Measurements from ENCODE around the gene AQP2. TPM values are rescaled to one million over a fixed set of nuclear protein-coding genes. Genes with fewer than 3 reads are reported as not detected.

AQP2 gene
- total RNA-seq, 1 donor from 2014 or later = 0.70 TPM

- DNase-seq (ENCODE audit: low spot score) = no peak
These were observed 30.2 kb upstream of the AQP2 start for GRCh38 chr12:49920241-49920914.

- DNase-seq (ENCODE audit: low spot score) = no peak
These were observed 29.6 kb upstream of the AQP2 start for GRCh38 chr12:49920915-49921286.

DNA sequence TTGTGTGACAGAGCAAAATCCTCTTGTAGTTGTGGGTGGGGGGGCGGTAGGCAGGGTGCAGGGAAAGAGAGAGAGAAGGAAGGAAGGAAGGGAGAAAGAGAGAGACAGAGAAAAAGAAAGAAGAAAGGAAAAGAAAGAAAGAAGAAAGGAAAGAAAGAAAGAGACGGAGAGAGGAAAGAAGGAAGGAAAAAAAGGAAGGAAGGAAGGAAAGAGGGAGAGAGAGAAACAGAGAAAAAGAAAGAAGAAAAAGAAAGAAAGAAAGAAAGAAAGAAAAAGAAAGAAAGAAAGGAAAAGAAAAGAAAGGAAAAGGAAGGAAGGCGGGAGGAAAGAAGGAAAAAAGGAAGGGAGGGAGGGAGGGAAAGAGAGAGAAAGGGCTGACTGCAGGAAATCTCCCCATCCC is 29.2 kb upstream of the AQP2 start:
- no peak for DNase-seq (ENCODE audit: low spot score)

DNA sequence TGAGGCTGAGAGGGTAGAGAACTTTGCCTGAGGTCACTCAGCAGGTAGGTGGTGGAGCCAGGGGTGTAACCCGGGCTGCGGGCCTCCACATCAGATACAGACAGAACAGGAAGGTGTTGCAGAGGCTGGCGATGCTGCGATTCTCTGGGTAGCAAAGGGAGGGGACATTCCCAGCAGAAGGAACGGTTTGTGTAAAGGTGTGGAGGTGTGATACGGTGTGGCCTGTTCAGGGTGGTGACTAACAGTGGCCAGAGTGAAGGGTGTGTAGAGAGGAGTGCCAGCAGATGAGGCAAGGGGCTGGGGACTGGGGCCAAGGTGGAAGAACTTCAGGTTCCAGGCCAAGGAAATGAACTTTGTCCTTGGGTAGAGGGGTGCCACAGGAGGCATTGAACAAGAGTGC is 28.6 kb upstream of the AQP2 start:
- no peak for DNase-seq (ENCODE audit: low spot score)

DNA sequence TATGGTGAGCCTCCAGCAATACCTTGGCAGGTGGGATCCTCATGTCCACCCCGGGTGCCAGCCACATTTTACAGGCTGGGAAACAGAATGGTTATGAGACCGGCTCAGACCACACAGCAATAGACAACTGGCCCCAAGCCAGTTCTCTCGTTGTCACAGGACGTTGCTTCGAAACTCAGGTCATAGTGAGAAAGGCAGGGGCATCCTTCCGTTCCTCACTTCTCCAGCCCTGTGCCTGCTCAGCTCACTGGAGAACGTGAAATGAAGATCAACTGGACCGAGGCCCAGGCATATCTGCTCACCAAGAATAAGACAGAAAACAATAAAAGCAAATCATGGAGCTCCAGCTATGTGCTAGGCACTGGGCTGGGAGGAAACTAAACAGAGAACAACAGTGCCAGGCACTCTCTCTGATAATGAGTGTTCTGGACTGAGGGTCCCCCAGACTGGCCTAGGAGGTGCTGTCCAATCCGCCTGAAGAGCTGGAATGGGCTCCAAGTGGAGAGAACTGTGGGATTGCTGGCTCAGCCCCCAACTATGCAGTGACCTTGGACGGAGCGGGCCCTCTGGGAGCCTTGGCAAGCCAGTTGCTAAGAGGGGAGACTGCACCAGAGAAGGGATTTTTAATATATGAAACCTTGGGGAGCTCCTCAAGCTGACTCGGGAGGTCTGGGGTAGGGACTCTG is 28.0 kb upstream of the AQP2 start:
- DNase-seq (ENCODE audit: low spot score) = no peak

DNA sequence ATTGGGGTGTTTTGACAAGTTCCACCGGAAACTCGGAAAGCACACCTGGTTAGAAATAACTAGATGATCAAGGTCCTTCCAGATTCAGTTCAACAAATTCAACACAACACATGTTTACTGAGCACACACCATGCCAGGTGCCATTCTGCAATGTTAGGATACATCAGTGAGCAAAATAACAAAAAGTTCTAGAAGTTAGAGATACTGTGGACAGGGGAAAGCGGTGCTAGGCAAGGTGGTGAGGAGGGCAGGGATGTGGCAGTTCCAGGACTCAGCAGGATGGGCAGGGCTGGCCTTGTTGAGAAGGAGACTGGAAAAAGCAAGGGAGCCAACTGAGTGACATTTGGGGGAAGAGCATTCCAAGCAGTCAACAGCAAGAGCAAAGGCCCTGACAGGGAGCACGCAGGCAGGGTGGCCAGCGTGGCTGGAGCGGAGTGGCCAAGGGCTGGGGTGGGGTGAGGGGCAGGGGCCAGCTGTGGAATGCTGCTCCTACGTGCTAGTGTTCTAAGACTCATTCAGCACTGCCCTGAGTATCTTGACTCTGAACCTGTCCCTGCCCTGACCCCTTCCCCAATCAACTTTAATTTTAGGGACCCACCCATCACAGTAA is 27.4 kb upstream of the AQP2 start:
- DNase-seq (ENCODE audit: low spot score) = no peak

DNA sequence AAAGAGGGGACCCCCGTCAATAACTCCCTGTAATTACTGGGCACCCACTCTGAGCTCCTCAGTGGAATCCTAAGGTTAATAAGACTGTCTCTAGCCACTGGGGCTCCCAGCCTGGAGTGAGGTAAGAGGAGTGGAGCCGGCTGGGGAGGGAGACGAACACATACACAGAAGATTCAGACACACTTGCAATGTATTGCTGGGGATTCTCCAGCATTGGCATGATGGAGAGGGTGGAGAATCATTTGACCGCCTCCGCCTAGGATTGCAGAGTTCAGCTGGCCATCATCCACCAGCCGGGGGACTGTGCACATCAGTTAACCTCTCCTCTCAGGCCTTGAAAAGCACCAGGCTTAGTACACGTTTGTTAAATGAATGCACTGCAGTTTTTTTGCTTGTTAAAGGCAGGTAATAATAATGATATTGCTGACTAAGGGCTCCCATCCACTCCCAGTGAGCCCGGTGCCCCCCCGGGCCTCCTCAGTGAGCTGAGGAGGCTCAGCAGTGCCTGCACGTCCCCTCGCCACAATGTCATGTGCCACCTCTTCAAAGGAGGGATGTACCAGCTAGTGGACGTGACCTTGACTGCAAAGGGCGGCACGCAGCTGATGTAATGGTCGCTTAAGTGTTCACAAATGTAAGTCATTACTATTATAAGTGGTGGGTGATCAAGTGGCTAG is 26.5 kb upstream of the AQP2 start:
- DNase-seq (ENCODE audit: low spot score) = no peak

DNA sequence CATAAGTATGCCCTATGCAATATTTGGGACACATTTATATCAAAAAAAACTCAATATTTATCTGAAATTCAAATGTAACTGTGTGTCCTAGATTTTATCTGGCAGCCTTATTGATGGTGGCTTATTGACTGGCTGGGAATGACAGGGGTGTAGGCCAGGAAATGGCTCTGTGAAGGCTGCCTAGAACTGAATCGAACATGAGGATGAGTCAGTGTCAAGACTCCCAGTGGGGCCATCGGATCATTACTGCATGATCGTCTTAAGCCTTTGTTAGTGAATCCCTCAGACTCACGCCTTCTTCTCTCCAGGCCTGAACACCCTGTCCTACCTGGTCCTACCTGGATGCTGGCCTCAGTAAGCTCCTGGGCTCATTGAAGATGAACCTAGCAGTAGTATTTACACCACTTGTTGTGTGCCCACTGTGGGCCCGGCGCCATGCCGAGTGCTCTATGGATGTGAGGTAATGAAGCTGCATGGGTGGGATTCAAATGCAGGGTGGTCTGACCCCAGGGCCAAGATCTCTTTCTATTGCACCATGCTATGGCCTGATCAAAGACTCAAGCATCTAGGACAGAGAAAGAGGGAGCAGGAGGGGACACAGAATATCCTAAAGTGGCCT is 25.8 kb upstream of the AQP2 start:
- no peak for DNase-seq (ENCODE audit: low spot score)

- no peak for DNase-seq (ENCODE audit: low spot score)
These were observed 24.9 kb upstream of the AQP2 start for GRCh38 chr12:49925433-49926204.

DNA sequence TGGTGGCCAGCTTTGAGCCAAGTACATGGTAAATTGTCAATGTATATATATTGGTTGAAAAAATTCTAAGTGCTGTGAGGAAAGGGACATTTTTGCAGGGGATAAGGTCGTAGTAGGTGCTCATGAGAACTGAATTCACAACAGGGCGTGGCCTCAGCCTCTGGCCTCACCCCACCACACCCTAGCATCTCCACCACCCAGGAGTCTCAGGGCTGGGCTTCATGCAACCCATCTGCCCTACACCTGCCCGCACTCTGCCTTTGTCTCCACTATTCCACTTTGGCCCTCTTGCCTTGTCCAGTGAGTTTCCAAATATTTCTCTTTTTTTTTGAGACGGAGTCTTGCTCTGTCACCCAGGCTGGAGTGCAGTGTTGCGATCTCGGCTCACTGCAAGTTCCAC is 22.1 kb upstream of the AQP2 start:
- no peak for DNase-seq (ENCODE audit: low spot score)

- no peak for DNase-seq (ENCODE audit: low spot score)
These were observed 21.0 kb upstream of the AQP2 start for GRCh38 chr12:49929581-49929980.

DNA sequence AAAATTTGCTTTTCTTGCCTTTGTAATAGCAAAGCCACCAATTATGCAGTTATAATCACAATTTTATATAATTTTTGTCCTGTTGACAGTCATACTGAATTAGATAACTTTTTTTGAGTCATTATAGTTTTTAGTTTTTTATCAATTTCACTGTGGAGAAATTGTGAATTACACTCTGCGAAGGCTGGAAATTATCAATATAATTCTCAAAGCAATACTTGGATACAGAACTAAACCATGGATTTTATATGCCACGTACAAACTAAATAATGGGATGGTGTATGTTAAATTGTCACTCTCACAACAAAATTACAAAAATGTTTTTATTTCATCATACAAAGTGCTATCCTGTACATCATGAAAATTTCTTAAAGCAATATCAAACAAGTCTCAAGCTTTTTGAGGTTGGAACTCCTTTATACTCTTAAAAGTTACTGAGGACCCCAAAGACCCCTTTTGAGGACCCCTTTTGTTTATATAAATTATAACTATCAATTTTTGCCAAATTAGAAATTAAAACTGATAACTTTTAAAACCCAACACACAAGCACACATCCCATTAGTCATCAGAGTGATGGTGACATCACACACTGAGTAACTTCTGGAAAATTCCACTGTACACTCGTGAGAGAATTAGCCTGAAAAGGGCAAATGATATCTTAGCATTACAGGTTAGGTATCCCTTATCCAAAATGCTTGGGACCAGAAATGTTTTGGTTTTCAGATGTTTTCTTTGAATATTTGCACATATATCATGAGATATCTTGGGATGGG is 19.8 kb upstream of the AQP2 start:
- no peak for DNase-seq (ENCODE audit: low spot score)

- no peak for DNase-seq (ENCODE audit: low spot score)
These were observed 18.5 kb upstream of the AQP2 start for GRCh38 chr12:49932023-49932422.

DNA sequence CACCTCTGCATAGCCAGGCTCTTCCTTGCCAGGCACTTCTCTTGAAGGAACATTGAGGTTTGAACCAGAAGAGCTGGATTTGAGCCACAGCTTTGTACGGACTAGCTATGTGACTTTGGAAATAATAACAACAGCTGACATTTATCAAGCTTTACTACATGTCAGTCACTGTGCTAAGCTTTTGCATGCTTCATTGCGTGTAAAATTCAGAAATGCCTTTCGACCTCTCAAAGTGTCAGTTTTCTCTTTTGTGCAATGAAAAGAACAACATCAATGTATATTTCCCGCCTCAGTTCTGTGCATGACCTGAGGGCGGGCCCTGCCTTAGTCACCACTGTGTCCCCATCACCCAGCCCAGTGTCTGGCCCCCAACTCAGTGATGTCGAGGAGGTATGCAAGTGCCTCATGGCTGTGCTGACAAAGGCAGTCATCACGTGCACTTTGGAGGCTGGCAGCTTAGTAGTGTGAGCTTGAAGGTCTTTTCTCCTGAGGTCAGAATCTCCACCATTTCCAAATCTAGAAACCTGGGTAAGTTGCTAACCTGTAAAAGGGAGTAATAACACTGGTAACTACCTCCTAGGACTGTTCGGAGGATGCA is 17.9 kb upstream of the AQP2 start:
- no peak for DNase-seq (ENCODE audit: low spot score)

DNA sequence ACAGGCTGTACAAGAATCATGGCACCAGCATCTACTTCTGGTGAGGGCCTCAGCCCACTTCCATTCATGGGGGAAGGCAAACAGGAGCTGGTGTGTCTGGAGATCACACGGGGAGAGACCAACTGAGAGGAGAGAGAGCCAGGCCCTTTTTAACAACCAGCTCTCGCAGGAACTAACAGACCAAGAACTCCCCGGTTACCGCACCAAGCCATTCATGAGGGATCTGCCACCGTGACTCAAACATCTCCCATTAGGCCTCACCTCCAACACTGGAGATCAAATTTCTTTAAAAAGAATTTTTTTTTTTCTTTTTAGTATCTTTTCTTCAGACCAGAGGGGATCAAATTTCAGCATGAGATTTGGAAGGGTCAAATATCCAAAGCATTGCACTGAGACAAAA is 16.7 kb upstream of the AQP2 start:
- DNase-seq (ENCODE audit: low spot score) = no peak

DNA sequence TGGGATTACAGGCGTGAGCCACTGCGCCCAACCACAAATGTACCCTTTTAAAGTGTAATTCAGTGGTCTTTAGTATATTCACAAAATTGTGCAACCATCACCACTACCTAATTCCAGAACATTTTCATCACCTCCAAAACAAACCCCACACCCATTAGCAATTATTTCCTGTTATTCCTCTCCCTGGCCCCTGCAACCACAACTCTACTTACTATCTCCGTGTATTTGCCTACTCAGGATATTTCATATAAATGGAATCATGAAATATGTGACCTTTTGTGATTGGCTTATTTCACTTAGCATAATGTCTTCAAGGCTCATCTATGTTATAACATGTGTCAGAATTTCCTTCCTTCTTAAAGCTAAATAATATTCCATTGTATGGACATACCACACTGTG is 16.0 kb upstream of the AQP2 start:
- no peak for DNase-seq (ENCODE audit: low spot score)

DNA sequence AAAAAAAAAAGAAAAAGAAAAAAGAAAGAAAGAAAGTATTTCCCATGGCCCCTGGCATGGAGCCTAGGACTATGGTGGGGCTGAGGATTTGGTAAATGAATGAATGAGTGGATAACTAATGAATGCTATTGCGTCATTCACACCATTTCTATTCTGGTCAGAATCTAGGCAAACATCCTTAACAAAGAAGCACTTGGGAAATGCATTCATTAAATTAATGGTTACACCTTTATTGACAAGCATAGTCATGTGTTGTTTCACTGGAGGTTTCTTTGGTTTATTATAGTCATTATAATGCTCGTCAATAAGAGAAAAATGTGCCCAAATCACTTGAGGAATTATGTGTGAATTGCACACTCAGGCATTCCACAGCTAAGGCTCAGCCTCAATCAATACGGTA is 13.6 kb upstream of the AQP2 start:
- DNase-seq (ENCODE audit: low spot score) = no peak

DNA sequence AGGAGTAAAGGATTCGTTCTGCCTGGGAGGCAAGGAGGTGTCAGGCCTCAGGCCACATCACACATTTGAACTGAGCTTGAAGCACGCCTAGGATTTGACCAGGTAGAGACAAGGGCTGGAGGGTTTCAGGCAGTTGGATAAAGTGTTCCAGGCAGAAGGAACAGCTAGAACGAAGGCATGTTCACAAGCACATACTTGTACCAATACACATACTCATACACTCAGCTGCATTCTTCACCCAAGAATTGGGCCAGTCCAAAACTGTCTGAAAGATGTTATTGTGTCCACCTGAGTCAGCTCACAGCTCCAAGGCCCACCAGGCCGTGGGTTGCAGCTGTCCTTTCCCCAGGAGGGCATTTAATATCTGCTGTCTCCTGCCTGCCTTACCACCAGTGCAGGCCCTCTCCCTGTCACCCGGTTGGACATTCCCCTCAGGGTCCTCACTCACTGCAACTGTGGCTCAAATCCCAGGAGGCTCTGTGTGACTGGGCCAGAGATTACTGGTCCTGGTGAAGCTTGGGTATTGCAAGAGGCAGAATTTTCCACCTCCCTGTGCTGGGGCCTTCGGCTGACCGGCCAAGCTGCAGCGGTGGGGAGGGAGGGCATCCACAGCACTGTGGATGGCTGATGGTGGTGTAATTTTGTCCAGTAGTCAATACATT is 12.8 kb upstream of the AQP2 start:
- no peak for DNase-seq (ENCODE audit: low spot score)

DNA sequence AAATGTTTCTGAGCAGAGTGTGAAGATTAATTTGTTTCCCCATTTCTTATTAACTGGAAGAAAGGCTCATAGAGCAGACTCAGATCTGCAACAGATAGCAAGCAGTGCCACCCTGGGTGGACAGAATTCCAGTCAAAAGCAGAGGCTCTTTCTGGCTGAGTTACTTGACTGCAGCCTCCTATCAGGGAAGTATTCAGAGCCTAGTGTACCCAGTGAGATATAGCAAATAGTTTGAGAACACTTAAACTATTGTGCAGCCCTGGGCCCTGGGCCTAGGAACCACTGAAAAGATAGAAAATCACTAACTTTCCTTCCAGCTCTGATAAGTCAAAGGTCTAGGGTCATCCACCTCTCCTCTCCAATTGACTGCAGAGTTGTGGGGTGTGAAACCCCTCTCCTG is 11.2 kb upstream of the AQP2 start:
- no peak for DNase-seq (ENCODE audit: low spot score)

- DNase-seq (ENCODE audit: low spot score) = no peak
These were observed 10.8 kb upstream of the AQP2 start for GRCh38 chr12:49939707-49940106.
